SK-N-SH (cell line): ENCODE measurements around the gene ZDHHC18. TPM values are rescaled to one million over a fixed set of nuclear protein-coding genes. Genes with fewer than 3 reads are reported as not detected.

Source experiments
- CTCF ChIA-PET: fragments of 300-600, 350-600 bp; formaldehyde crosslinking; extraction: SDS; loops from one replicate; lab custom pipeline; 2021; lab: Yijun Ruan, JAX
- POLR2A ChIA-PET: fragments of 350-600 bp; sonication (Branson Sonifier 250); formaldehyde crosslinking; extraction: SDS; loops from one replicate; lab custom pipeline; 2020; ENCODE audit warnings: antibody characterized with exemption, inconsistent platforms; lab: Yijun Ruan, JAX
- DNase-seq: peaks from one replicate; pipeline ENCODE4 v3.0.0; 2012
- H2AFZ ChIP-seq: fragments of 200-600 bp; sonication (generic); 2 replicates; pipeline ENCODE4 v1.8.1; 2016; ENCODE audit warnings: antibody characterized with exemption, mild to moderate bottlenecking, low read depth
- H3F3A ChIP-seq: fragments of 200-600 bp; sonication (generic); replicated peaks from 2 replicates; pipeline ENCODE3; 2016; ENCODE audit warnings: antibody characterized with exemption, mild to moderate bottlenecking; ENCODE audit not compliant: insufficient read depth
- H3K27ac ChIP-seq, 2 experiments: fragments of 200-500 bp in 1 of 2; fragments of 200-600 bp in 1 of 2; sonication (Bioruptor generic) in 1 of 2; sonication (generic), shearing (Covaris generic) in 1 of 2; 2 replicates each; pipeline versions ENCODE4 v1.5.1 to v1.6.1; 2014 to 2016; ENCODE audit warnings: low read depth in 2 of 2, inconsistent platforms in 1 of 2, low read length in 1 of 2, mild to moderate bottlenecking in 1 of 2, mixed read lengths in 1 of 2
- H3K27me3 ChIP-seq: fragments of 200-600 bp; sonication (generic), shearing (Covaris generic); 2 replicates; pipeline ENCODE4 v1.6.1; 2016; ENCODE audit warnings: mixed run types; ENCODE audit not compliant: insufficient read depth
- H3K36me3 ChIP-seq, 2 experiments: fragments of 200-500 bp in 1 of 2; fragments of 200-600 bp in 1 of 2; sonication (Bioruptor generic) in 1 of 2; sonication (generic) in 1 of 2; replicated peaks in 1 of 2; 2 replicates each; pipeline versions ENCODE3 to v1.5.1; 2014 to 2016; ENCODE audit warnings: low read length in 1 of 2, mild to moderate bottlenecking in 1 of 2; ENCODE audit not compliant: insufficient read depth in 2 of 2, control insufficient read depth in 1 of 2
- H3K4me1 ChIP-seq, 2 experiments: fragments of 200-500 bp in 1 of 2; fragments of 200-600 bp in 1 of 2; sonication (Bioruptor generic) in 1 of 2; sonication (generic), shearing (Covaris generic) in 1 of 2; 2 replicates each; pipeline versions ENCODE4 v1.5.1 to v1.6.1; 2014 to 2016; ENCODE audit warnings: low read depth in 1 of 2, low read length in 1 of 2, mixed run types in 1 of 2; ENCODE audit not compliant: insufficient read depth in 2 of 2, control insufficient read depth in 1 of 2
- H3K4me2 ChIP-seq: fragments of 200-600 bp; sonication (generic), shearing (Covaris generic); 2 replicates; pipeline ENCODE4 v1.6.1; 2017; ENCODE audit warnings: mixed run types
- H3K4me3 ChIP-seq, 2 experiments: fragments of 200-500 bp in 1 of 2; fragments of 200-600 bp in 1 of 2; sonication (Bioruptor generic) in 1 of 2; sonication (generic), shearing (Covaris generic) in 1 of 2; 2 replicates each; pipeline versions ENCODE4 v1.5.1 to v1.8.1; 2014 to 2016; ENCODE audit warnings: low read depth in 2 of 2, inconsistent platforms in 1 of 2, low read length in 1 of 2, mild to moderate bottlenecking in 1 of 2, mixed read lengths in 1 of 2, moderate library complexity in 1 of 2
- H3K79me2 ChIP-seq: fragments of 200-600 bp; sonication (generic); 2 replicates; pipeline ENCODE4 v1.8.1; 2017; ENCODE audit warnings: mild to moderate bottlenecking; ENCODE audit not compliant: insufficient read depth
- H3K9ac ChIP-seq: fragments of 200-600 bp; sonication (generic); 2 replicates; pipeline ENCODE4 v1.6.1; 2017; ENCODE audit warnings: mixed run types
- H3K9me2 ChIP-seq: fragments of 200-600 bp; sonication (generic); 2 replicates; pipeline ENCODE4 v1.6.1; 2017; ENCODE audit warnings: mixed run types
- H3K9me3 ChIP-seq: fragments of 200-600 bp; sonication (generic); 2 replicates; pipeline ENCODE4 v1.6.1; 2017; ENCODE audit warnings: mixed run types, mild to moderate bottlenecking, moderate library complexity
- H4K20me1 ChIP-seq: fragments of 200-600 bp; sonication (generic); 2 replicates; pipeline ENCODE4 v1.6.1; 2017; ENCODE audit warnings: mild to moderate bottlenecking, mixed run types; ENCODE audit not compliant: insufficient read depth
- CHD2 ChIP-seq: fragments of 150-350 bp; IDR thresholded peaks from 2 replicates; pipeline ENCODE4 v1.6.1; 2018; ENCODE audit warnings: low read length; ENCODE audit not compliant: partially characterized antibody
- EZH2phosphoT487 ChIP-seq: fragments of 200-600 bp; sonication (generic); IDR thresholded peaks from 2 replicates; pipeline ENCODE4 v1.6.1; 2017; ENCODE audit warnings: low read depth, mixed run types, mild to moderate bottlenecking, antibody characterized with exemption, moderate library complexity, borderline replicate concordance
- FOSL2 ChIP-seq: IDR thresholded peaks from 2 replicates; pipeline ENCODE4 v1.4.0; 2012; ENCODE audit warnings: low read depth, mild to moderate bottlenecking, moderate library complexity, borderline replicate concordance
- GABPA ChIP-seq: IDR thresholded peaks from 2 replicates; pipeline ENCODE4 v1.4.0; 2012; ENCODE audit warnings: low read depth, mild to moderate bottlenecking
- IRF3 ChIP-seq: fragments of 150-350 bp; IDR thresholded peaks from 2 replicates; pipeline ENCODE4 v1.6.1; 2016; ENCODE audit warnings: mild to moderate bottlenecking, low read depth, low read length
- NRF1 ChIP-seq: IDR thresholded peaks from 2 replicates; pipeline ENCODE4 v1.6.1; 2012; ENCODE audit warnings: low read depth, mild to moderate bottlenecking, low read length
- PBX3 ChIP-seq: IDR thresholded peaks from 2 replicates; pipeline ENCODE4; 2012
- POLR2AphosphoS5 ChIP-seq: IDR thresholded peaks from 2 replicates; pipeline ENCODE4 v1.6.1; 2012; ENCODE audit warnings: low read depth, low read length
- REST ChIP-seq: IDR thresholded peaks from 2 replicates; pipeline ENCODE4 v1.6.1; 2012; ENCODE audit warnings: mild to moderate bottlenecking, low read depth, low read length, moderate library complexity
- RFX5 ChIP-seq: IDR thresholded peaks from 2 replicates; pipeline ENCODE4 v1.6.1; 2012; ENCODE audit warnings: mild to moderate bottlenecking, improper control_type of control experiment, low read length
- RXRA ChIP-seq: IDR thresholded peaks from 2 replicates; pipeline ENCODE4 v1.4.0; 2012; ENCODE audit warnings: low read depth, mild to moderate bottlenecking, borderline replicate concordance
- SIN3A ChIP-seq: IDR thresholded peaks from 2 replicates; pipeline ENCODE4 v1.6.1; 2012; ENCODE audit warnings: low read depth, mild to moderate bottlenecking, low read length, moderate library complexity, borderline replicate concordance
- SMC3 ChIP-seq: IDR thresholded peaks from 2 replicates; pipeline ENCODE4 v1.6.1; 2012; ENCODE audit warnings: low read depth, low read length, improper control_type of control experiment
- TCF12 ChIP-seq: IDR thresholded peaks from 2 replicates; pipeline ENCODE4 v1.4.0; 2012
- TEAD4 ChIP-seq: IDR thresholded peaks from 2 replicates; pipeline ENCODE4 v1.4.0; 2012; ENCODE audit warnings: mild to moderate bottlenecking, borderline replicate concordance; ENCODE audit not compliant: insufficient read depth
- USF2 ChIP-seq: fragments of 150-350 bp; IDR thresholded peaks from 2 replicates; pipeline ENCODE4 v1.6.1; 2017; ENCODE audit warnings: antibody characterized with exemption, low read length, low read depth, borderline replicate concordance
- YY1 ChIP-seq: IDR thresholded peaks from 2 replicates; pipeline ENCODE4 v1.4.0; 2012; ENCODE audit warnings: low read depth, mild to moderate bottlenecking
- WGBS: methylation state at CpG from one replicate; pipeline ENCODE4 v1.1.6; 2017; ENCODE audit warnings: low lambda C conversion rate; 5-methylcytosine and 5-hydroxymethylcytosine counted together
- polyA plus RNA-seq, 3 experiments: library from polyadenylated mRNA; depleted of rRNA; stranded (reverse); fragments of >200 nt; gene quantifications; 2 replicates each; pipeline ENCODE4 v1.2.3, GENCODE V29; 2012

Gene ZDHHC18
- polyA plus RNA-seq, 1 of the 3 experiments (the other 2 are of a cell fraction), result 33.0 TPM

- Histone ChIP-seq H3K9me3 (no peaks in the 10 kb centered on the region), H3F3A (peaks cover 13% of the 10 kb centered on the region), H3K4me3 (no peak overlapping the region), H4K20me1 (no peaks in the 10 kb centered on the region; the same call in 1 of the 2 replicates), H3K79me2 (peaks cover 39% of the 10 kb centered on the region), H3K9ac (no peak overlapping the region), H3K4me1 (peaks cover 0 to 16% of the 10 kb centered on the region in 2 experiments; a peak in 2 of 4 replicates), H3K27me3 (no peaks in the 10 kb centered on the region), H3K36me3 (peaks cover 46 to 50% of the 10 kb centered on the region in 2 experiments), H3K27ac (no peak overlapping the region), H3K9me2 (no peaks in the 10 kb centered on the region), H3K4me2 (no peak overlapping the region), H2AFZ (no peak overlapping the region)
- WGBS, result 80% methylated on average over 1 of the region's 1 CpG
- CTCF ChIA-PET, result interaction anchor here (0.6 to 2.1 kb wide), 4 partner anchors 10 to 99 kb away, joined by 3 to 15 read pairs (median 8); partner anchors contain the start of gene GPATCH3
- no peak for TF ChIP-seq TEAD4
- TF ChIP-seq IRF3, result no peak
- no peak for TF ChIP-seq SMC3
- TF ChIP-seq RFX5, result no peak
- TF ChIP-seq REST, result no peak
- no peak for TF ChIP-seq SIN3A
- TF ChIP-seq PBX3, result no peak
- TF ChIP-seq POLR2AphosphoS5, result no peak
- no peak for TF ChIP-seq FOSL2
- no peak for TF ChIP-seq GABPA
- TF ChIP-seq USF2, result no peak
- no peak for TF ChIP-seq RXRA
- TF ChIP-seq TCF12, result no peak
- TF ChIP-seq NRF1, result no peak
- no peak for TF ChIP-seq CHD2
- no peak for TF ChIP-seq EZH2phosphoT487
- no peak for TF ChIP-seq YY1
- POLR2A ChIA-PET, result no interaction called here
- DNase-seq, result no peak
Observed at GRCh38 chr1:26888231-26888630, 61.7 kb downstream of the ZDHHC18 start.
